ENCODE data around the gene DNAJC30.

DNAJC30 gene

GRCh38 chr7:73646785-73647724 is 36.2 kb downstream of the DNAJC30 start:
- no peak for DNase-seq

DNA sequence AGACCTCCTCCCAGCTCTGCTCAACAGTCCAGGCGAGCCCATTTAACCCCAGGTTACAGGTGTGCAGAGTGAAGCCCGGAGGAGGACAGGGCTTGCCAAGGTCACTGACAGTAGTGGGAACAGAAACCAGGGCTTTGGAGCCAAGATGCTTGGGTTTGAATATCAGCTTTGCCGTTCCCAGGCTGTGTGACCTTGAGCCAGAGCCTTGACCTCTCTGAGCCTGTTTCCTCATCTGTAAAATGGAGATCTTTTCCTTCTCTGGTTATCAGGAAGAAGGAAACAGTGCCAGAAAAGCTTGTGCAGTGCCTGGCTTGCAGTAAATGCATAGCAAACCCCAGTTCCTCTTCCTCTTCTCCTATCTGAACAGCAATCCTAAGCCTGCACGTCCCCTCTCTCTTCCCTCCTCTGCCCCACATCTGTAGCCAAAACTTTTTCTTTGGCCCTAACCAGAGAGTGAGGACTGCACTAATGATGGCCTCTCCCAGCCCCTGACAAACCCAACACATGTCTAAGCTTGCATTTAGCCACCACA is 37.5 kb downstream of the DNAJC30 start:
- no peak for DNase-seq

GRCh38 chr7:73644688-73645286 is 38.5 kb downstream of the DNAJC30 start:
- no peak for DNase-seq

GRCh38 chr7:73642834-73643233 is 40.4 kb downstream of the DNAJC30 start:
- DNase-seq, result no peak

DNA sequence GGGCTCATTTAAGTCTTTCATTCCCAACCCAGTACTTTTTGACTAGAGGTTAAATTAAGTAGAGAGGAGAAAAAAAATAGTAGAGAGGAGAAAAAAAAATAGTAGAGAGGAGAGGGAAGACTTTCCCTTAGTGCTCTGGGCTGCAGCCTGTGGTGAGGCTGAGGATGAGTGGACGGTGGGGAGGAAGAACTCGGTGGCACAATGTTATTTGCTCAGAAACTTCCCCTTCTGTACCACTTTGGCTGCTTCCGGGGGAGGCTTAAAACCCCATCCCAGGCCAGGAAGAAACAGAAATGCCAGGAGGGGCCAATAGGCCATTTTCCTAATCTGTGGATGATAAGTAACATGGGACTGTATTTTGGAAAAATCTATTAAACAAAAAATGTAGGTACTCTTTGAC is 44.3 kb downstream of the DNAJC30 start:
- no peak for DNase-seq

DNA sequence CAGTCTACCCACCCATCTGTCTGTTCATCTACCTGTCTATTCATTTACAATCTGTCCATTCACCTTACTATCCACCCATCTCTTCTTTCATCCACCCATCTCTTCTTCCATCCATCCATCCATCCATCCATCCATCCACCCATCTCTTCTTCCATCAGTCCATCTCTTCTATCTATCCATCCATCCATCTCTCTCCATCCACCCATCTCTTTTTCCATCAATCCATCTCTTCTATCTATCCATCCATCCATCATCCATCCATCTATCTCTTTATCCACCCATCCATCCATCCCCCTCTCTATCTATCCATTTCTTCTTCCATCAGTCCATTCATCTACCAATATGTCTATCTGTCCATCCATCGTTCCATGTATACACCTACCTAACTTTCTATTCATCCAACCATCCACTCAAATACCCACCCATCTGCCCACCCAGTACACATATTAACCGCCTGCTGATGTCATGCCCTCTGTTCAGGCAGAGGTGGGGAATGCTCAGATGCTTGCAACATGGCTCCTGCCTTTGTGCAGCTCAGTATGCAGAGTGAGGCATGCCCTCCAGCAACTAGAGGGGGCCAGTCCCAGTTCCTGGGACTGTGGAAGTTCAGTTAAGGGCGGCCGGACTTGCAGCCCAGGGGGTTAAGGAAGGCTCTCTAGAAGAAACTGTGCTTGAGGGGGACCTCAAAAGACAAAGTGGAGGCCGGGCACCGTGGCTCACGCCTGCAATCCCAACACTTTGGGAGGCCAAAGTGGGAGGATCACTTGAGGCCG is 47.6 kb downstream of the DNAJC30 start:
- no peak for DNase-seq

- DNase-seq, result no peak
Measured at GRCh38 chr7:73633844-73634243, 49.4 kb downstream of the DNAJC30 start.

GRCh38 chr7:73633323-73633722 is 49.9 kb downstream of the DNAJC30 start:
- DNase-seq, result no peak

DNA sequence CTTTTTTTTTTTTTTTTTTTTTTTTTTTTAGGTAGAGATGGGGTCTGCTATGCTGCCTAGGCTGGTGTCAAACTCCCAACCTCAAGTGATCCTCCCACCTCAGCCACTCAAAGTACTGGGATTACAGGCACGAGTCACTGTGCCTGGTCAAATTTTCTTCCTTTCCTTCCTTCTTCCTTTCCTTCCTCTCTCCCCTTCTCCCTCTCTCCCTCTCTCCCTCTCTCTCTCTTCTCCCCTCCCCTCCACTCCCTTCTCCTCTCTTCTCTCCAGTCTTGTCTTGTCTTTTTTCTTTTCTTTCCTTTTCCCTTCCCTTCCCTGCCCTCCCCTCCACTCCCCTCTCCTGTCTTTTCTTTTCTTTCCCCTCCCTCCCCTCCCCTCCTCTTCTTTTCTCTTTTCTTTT is 51.7 kb downstream of the DNAJC30 start:
- no peak for DNase-seq
